Retinal pigment epithelial cell (primary cell): ENCODE data around the gene ARHGAP24.
A peak's percentile ranks its signal among the peaks of the same experiment; 100 is the strongest.

ENCODE experiments used
- DNase-seq: peaks from one replicate; pipeline ENCODE4 v3.0.0-alpha.2; 2010; ENCODE audit warnings: low read depth
- H3K4me3 ChIP-seq: 2 replicates; pipeline ENCODE4 v1.5.1; 2011; ENCODE audit warnings: mild to moderate bottlenecking, low read length, control low read depth, moderate library complexity
- TF ChIP-seq, protein P1 (sequence below): conservative IDR thresholded peaks from 2 replicates; pipeline ENCODE4 v1.5.1; 2011; ENCODE audit warnings: low read depth, low read length, control low read depth, inconsistent platforms

The ARHGAP24 gene

DNA sequence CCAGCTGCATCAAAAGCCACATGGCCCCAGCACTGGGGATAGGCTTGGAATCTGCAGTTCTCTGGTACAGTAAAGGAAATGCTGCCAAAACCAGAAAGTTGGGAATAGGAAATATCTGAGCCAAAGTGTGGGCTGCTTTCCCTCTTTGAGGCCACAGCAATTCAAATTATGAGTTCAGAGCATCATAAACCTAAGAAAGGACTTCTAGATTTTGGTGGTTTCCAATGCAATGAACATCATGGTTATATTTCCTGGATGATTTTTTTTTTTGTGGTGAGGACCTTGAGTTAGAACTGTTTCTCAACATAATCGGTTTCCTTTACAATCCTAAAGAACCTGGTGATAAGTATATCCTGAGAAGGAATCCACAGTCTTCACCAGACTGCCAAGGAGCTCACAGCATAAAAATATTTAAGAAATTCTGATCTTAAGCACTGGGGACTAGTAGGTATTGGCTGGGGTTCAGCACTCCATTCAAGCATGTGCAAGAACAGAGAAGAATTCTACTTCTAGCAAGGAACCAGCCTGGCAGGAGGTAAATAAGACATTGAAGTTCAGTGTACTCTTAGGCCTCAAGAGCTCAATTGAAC lies 29.8 kb upstream of the ARHGAP24 start:
- DNase-seq = peak; percentile 22

DNA sequence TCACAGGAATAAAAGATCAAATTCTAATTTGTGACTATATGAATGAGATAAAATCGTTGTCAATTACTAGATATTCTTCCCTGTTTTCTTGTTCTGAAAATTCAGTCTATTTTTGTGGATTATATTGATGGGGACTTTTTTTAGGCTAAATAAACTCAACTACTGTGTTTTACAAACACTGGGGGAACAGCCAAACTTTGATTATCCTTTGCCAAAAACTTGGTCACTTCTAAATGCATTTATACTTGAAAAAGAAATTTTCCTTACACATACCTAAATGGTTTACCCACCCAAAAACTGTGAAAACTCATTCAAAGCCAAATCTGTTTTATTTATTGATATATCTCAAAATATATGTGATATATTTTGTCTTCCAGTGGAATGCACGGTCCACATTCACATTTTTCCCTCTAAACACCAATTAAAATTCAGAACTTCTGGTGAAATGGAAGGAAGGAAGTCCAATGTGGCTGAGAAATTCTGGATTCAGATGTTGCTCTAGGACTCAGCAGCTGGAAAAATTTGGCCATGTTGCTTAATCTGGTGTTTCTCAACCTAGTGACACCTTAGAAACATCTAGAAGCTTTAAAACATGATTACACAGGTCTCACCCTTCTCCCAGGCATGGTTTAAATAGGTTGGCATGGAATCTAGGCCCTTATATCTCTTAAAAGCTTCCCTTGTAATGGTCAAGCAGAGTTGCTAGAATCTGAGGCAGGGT lies 28.6 kb upstream of the ARHGAP24 start:
- TF ChIP-seq, protein P1, sequence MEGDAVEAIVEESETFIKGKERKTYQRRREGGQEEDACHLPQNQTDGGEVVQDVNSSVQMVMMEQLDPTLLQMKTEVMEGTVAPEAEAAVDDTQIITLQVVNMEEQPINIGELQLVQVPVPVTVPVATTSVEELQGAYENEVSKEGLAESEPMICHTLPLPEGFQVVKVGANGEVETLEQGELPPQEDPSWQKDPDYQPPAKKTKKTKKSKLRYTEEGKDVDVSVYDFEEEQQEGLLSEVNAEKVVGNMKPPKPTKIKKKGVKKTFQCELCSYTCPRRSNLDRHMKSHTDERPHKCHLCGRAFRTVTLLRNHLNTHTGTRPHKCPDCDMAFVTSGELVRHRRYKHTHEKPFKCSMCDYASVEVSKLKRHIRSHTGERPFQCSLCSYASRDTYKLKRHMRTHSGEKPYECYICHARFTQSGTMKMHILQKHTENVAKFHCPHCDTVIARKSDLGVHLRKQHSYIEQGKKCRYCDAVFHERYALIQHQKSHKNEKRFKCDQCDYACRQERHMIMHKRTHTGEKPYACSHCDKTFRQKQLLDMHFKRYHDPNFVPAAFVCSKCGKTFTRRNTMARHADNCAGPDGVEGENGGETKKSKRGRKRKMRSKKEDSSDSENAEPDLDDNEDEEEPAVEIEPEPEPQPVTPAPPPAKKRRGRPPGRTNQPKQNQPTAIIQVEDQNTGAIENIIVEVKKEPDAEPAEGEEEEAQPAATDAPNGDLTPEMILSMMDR = no peak
- no peak overlapping the region for H3K4me3 ChIP-seq
- DNase-seq = no peak

More for the DNA sequence above, 29.8 kb upstream of the ARHGAP24 start:
- TF ChIP-seq, protein P1 = no peak
- H3K4me3 ChIP-seq = no peak overlapping the region

DNA sequence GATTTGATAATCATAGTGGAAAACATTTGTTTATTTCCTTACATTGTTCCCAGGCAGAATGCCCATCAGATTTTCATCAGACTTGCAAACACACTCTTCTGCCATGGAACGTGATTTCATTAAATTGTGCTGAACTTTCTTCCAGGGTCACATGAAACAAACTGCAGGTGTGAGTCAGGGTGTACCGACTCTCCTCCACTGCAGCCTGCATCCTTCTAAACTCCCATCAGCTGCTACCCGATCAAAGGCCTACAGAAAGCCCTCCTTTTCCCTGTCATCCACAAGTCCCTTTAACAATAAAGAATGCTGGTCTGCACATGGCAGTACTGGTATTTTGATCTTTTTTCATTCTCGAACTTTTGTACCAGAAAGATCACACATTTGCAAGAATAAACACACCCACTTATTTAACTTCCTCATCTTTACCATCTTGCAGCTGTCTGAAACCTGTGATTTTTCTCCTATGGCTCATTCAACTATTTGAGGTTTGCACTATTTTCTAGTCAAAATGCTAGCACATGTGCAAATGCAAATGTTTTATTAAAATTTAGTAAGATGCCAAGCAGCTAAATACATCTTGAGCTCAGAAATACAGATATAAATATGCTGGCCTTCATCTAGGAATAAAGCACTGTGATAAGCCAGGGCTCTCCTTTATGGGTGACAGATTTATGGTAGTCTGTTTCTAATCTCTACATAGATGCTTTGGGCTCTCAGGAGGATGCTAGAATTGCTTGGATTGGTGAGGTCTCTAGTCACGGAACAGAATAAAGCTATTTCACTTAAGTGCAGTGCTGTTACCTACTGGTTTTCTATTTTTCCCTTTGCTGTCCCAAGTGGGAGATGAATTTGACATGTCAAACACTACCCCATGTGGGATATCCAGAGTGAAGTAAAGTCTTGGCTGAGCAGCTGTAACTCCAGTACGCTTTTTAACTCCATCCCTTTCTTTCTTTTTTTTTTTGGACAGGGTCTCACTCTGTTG lies 25.8 kb upstream of the ARHGAP24 start:
- no peak for DNase-seq

DNA sequence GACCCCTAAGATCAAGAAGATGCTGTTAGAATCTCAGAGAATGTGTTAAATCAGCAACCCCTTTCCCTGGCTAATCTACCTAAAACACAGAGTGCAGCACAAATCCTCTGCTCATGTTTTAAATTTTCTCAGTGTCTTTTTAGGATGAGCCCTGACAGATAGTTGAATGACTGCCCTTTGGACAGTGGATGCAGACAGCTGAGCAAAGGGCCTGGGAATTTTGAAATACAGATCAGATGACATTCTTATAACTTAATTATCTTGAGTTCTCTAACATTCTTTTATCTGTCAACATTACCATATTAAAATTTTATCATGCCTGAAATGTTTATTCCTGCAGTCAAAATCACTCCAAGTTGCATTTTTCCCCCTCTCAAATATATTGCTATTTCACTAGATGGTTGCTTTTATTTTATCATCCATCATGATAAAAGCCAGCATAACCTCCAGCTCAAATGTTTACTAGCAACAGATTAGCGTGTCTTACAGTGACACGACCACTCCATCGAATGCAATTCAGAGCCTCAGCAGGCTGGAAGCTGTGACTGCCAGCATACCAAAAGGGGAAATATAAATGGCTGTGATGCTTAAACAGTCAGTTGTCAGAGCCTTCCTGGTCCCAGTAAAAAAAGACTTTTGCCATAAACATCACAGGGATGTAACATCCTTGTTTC lies 22.8 kb upstream of the ARHGAP24 start:
- TF ChIP-seq, protein P1 = no peak
- no peak for DNase-seq
- no peak overlapping the region for H3K4me3 ChIP-seq

More for the DNA sequence above, 25.8 kb upstream of the ARHGAP24 start:
- H3K4me3 ChIP-seq = no peak overlapping the region
- TF ChIP-seq, protein P1 = no peak

DNA sequence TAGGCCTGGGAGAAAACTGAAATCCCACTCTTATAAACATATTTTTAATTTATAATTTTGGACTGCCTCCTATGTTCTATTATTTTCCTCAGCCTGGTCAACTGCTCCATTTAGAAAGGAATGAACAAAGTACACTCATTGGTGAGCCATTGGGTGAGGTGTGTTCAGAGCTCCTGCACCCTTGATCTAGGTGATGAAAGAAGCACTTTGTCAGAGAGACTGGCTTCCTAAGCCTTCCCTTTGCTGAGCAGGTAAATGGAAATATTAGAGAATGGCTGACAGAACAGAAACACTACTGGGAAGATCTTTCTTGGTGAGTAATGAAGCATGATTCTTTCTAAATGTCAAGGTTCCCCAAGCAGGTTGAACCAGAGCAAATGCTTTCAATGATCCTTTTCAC lies 19.0 kb upstream of the ARHGAP24 start:
- DNase-seq = no peak
- H3K4me3 ChIP-seq = no peak overlapping the region
- TF ChIP-seq, protein P1 = no peak

DNA sequence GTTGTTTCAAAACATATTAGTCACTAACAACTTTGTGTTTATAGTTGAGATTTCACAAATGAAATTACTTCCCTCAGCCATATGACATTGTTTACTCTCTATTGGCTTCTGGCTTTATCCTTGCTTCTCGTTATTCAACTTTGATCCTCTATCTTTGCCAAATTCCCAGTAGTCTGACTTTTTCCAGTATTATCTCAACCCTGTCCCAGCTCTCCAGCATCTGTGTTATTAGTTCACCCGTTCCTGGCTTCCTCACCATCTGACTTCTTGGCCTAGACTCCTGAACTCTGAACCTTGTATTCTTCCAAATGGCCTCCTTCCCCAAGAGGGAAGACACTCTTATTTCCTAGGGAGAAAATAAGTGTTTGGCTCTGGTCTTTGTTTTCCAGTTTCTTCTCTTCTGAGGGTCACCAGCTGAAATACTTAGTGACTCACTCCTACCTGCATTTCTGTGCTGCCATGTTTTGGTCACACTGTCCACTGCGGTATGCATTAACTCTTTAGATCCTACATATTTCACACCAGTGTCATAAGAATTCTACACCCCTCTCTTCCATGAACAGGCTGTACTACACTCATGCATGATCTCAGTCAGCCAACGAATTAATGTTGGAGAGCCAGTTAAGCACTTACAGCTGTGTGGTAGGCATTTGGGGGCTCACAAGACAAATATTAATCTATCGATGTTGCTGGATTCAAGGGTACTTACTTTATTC lies 17.0 kb upstream of the ARHGAP24 start:
- no peak for DNase-seq
- TF ChIP-seq, protein P1 = no peak

More for the DNA sequence above, 17.0 kb upstream of the ARHGAP24 start:
- no peak overlapping the region for H3K4me3 ChIP-seq
